A673 (cell line): ENCODE measurements around the gene KHK.

Experiments
- CTCF ChIP-seq: fragments of 300-800, 200-600 bp; sonication (generic); conservative IDR thresholded peaks from 2 replicates; pipeline ENCODE4 v1.5.1; 2017; ENCODE audit warnings: low read depth, mild to moderate bottlenecking, antibody characterized with exemption, low read length, moderate library complexity, mixed read lengths
- EZH2 ChIP-seq: fragments of 200-600 bp; sonication (generic); IDR thresholded peaks from 2 replicates; pipeline ENCODE4 v1.6.1; 2017; ENCODE audit warnings: borderline replicate concordance, low read depth, mild to moderate bottlenecking, mixed read lengths, antibody characterized with exemption, low read length; ENCODE audit not compliant: poor library complexity, severe bottlenecking

GRCh38 chr2:27100036-27100435 lies 13.5 kb downstream of the KHK start:
- TF ChIP-seq CTCF (no peak), EZH2 (no peak)
